Measurements from ENCODE around the gene CHD3.

The CHD3 gene

GRCh38 chr17:7875804-7876370, 12.7 kb upstream of the CHD3 start:
- no peak for DNase-seq

- no peak for DNase-seq
These were observed 10.4 kb upstream of the CHD3 start for GRCh38 chr17:7878234-7878633.

- DNase-seq, result no peak
These were observed 8.3 kb upstream of the CHD3 start for GRCh38 chr17:7880076-7880868.

- DNase-seq, result peak; percentile 36 to 87
These were observed 7.1 kb upstream of the CHD3 start for GRCh38 chr17:7881276-7882054.

- DNase-seq, result no peak
These were observed 6.5 kb upstream of the CHD3 start for GRCh38 chr17:7882068-7882467.

GRCh38 chr17:7882629-7883028, 6.0 kb upstream of the CHD3 start:
- DNase-seq, result no peak

GRCh38 chr17:7883781-7884386, 4.7 kb upstream of the CHD3 start:
- no peak for DNase-seq

- DNase-seq, result no peak
These were observed 3.8 kb upstream of the CHD3 start for GRCh38 chr17:7884581-7885366.

- no peak for DNase-seq
These were observed 3.0 kb upstream of the CHD3 start for GRCh38 chr17:7885367-7886226.

GRCh38 chr17:7886227-7887037, 2.2 kb upstream of the CHD3 start:
- DNase-seq, result no peak

GRCh38 chr17:7887038-7887481, 1.5 kb upstream of the CHD3 start:
- DNase-seq, result no peak

- peak in 1 of 2 experiments; percentile 46 for DNase-seq
These were observed 956 bp upstream of the CHD3 start for GRCh38 chr17:7887482-7888183.

GRCh38 chr17:7889166-7889955, 772 bp downstream of the CHD3 start:
- DNase-seq, result peak; percentile 72 to 77

GRCh38 chr17:7893187-7893880, 4.7 kb downstream of the CHD3 start:
- no peak for DNase-seq

GRCh38 chr17:7894226-7894625, 5.6 kb downstream of the CHD3 start:
- no peak for DNase-seq

- DNase-seq, result no peak
These were observed 6.3 kb downstream of the CHD3 start for GRCh38 chr17:7894866-7895265.

GRCh38 chr17:7897090-7897489, 8.5 kb downstream of the CHD3 start:
- no peak for DNase-seq

GRCh38 chr17:7897773-7898172, 9.2 kb downstream of the CHD3 start:
- no peak for DNase-seq
